ENCODE data around the gene HAGHL.

HAGHL gene

GRCh38 chr16:722835-723633 lies 3.9 kb upstream of the HAGHL start:
- no peak for DNase-seq

GRCh38 chr16:723695-724094 lies 3.2 kb upstream of the HAGHL start:
- no peak for DNase-seq

GRCh38 chr16:724188-725040 lies 2.5 kb upstream of the HAGHL start:
- no peak for DNase-seq

- no peak for DNase-seq
These were observed 1.9 kb upstream of the HAGHL start for GRCh38 chr16:725041-725376.

GRCh38 chr16:725463-726187 lies 1.3 kb upstream of the HAGHL start:
- no peak for DNase-seq

- no peak for DNase-seq
These were observed 793 bp upstream of the HAGHL start for GRCh38 chr16:726188-726437.

GRCh38 chr16:727291-727977 lies 528 bp downstream of the HAGHL start:
- no peak for DNase-seq

GRCh38 chr16:728131-728889 lies 1.4 kb downstream of the HAGHL start:
- DNase-seq = peak; percentile 57

- no peak for DNase-seq
These were observed 2.2 kb downstream of the HAGHL start for GRCh38 chr16:728890-729744.

GRCh38 chr16:729768-730665 lies 3.1 kb downstream of the HAGHL start:
- no peak for DNase-seq

- no peak for DNase-seq
These were observed 4.0 kb downstream of the HAGHL start for GRCh38 chr16:730666-731509.

- no peak for DNase-seq
These were observed 5.4 kb downstream of the HAGHL start for GRCh38 chr16:732332-732731.

- no peak for DNase-seq
These were observed 6.0 kb downstream of the HAGHL start for GRCh38 chr16:732936-733335.

GRCh38 chr16:733382-734207 lies 6.7 kb downstream of the HAGHL start:
- DNase-seq = no peak

GRCh38 chr16:734208-734980 lies 7.5 kb downstream of the HAGHL start:
- DNase-seq = no peak

GRCh38 chr16:734981-735881 lies 8.3 kb downstream of the HAGHL start:
- DNase-seq = no peak
